Neural cell (in vitro differentiated cells): Measurements from ENCODE around the gene WDR36. TPM values are rescaled to one million over a fixed set of nuclear protein-coding genes. Genes with fewer than 3 reads are reported as not detected.

ENCODE experiments used
- H2AFZ ChIP-seq: fragments of 200-600, 300-800 bp; sonication (generic), shearing (Covaris generic); 2 replicates; pipeline ENCODE4 v1.6.0; 2014; ENCODE audit warnings: low read depth, mild to moderate bottlenecking, antibody characterized with exemption, low read length, moderate library complexity
- H3F3A ChIP-seq: fragments of 200-600 bp; shearing (Covaris generic); 2 replicates; pipeline ENCODE4 v1.6.1; 2016; ENCODE audit warnings: mild to moderate bottlenecking, moderate library complexity, mixed read lengths, antibody characterized with exemption, low read length; ENCODE audit not compliant: insufficient read depth, poor library complexity, severe bottlenecking
- H3K27ac ChIP-seq: fragments of 200-600, 300-800 bp; sonication (generic), shearing (Covaris generic); 2 replicates; pipeline ENCODE4 v1.5.1; 2014; ENCODE audit warnings: mild to moderate bottlenecking, low read length, moderate library complexity
- H3K27me3 ChIP-seq: fragments of 300-800, 200-600 bp; sonication (generic), shearing (Covaris generic); 2 replicates; pipeline ENCODE4 v1.6.0; 2014; ENCODE audit warnings: mild to moderate bottlenecking, low read depth, low read length, moderate library complexity; ENCODE audit not compliant: insufficient read depth
- H3K36me3 ChIP-seq: fragments of 300-800, 200-600 bp; sonication (generic), shearing (Covaris generic); 2 replicates; pipeline ENCODE4 v1.5.1; 2014; ENCODE audit warnings: mild to moderate bottlenecking, antibody characterized with exemption, low read length, moderate library complexity; ENCODE audit not compliant: insufficient read depth
- H3K4me2 ChIP-seq: fragments of 300-800, 200-600 bp; sonication (generic), shearing (Covaris generic); 2 replicates; pipeline ENCODE4 v1.6.0; 2014; ENCODE audit warnings: mild to moderate bottlenecking, low read length
- H3K4me3 ChIP-seq: fragments of 300-800, 200-600 bp; sonication (generic), shearing (Covaris generic); 2 replicates; pipeline ENCODE4 v1.5.1; 2014; ENCODE audit warnings: mild to moderate bottlenecking, low read length, moderate library complexity
- H3K79me2 ChIP-seq: fragments of 200-600 bp; shearing (Covaris generic); replicated peaks from 2 replicates; pipeline ENCODE4 v1.6.0; 2014; ENCODE audit warnings: mild to moderate bottlenecking, low read length, moderate library complexity; ENCODE audit not compliant: insufficient read depth
- H3K9ac ChIP-seq: fragments of 300-800, 200-600 bp; sonication (generic), shearing (Covaris generic); 2 replicates; pipeline ENCODE4 v1.6.1; 2016; ENCODE audit warnings: mild to moderate bottlenecking, low read length, mixed read lengths
- H3K9me2 ChIP-seq: fragments of 200-600 bp; shearing (Covaris generic); 2 replicates; pipeline ENCODE4 v1.6.1; 2016; ENCODE audit warnings: mild to moderate bottlenecking, low read length, mixed read lengths; ENCODE audit not compliant: insufficient read depth
- H3K9me3 ChIP-seq: fragments of 200-600, 300-800 bp; sonication (generic), shearing (Covaris generic); 2 replicates; pipeline ENCODE4 v1.6.1; 2016; ENCODE audit warnings: mild to moderate bottlenecking, mixed run types, low read length, moderate library complexity, mixed read lengths
- H4K20me1 ChIP-seq: fragments of 200-600 bp; shearing (Covaris generic); 2 replicates; pipeline ENCODE4 v1.6.1; 2016; ENCODE audit warnings: mild to moderate bottlenecking, mixed run types; ENCODE audit not compliant: insufficient read depth
- CTCF ChIP-seq: fragments of 450-650 bp; IDR thresholded peaks from 2 replicates; pipeline ENCODE4 v1.5.1; 2014; ENCODE audit warnings: antibody characterized with exemption, mild to moderate bottlenecking, moderate library complexity; ENCODE audit not compliant: poor library complexity, severe bottlenecking
- EP300 ChIP-seq: fragments of 450-650 bp; conservative IDR thresholded peaks from 2 replicates; pipeline ENCODE4 v1.6.1; 2014; ENCODE audit warnings: antibody characterized with exemption, mild to moderate bottlenecking, moderate library complexity; ENCODE audit not compliant: poor library complexity, severe bottlenecking
- EZH2 ChIP-seq: fragments of 200-600, 300-800 bp; shearing (Covaris generic), sonication (generic); IDR thresholded peaks from 2 replicates; pipeline ENCODE4 v1.6.1; 2014; ENCODE audit warnings: antibody characterized with exemption, low read length, borderline replicate concordance, mild to moderate bottlenecking; ENCODE audit not compliant: insufficient read depth, poor library complexity, severe bottlenecking
- MXI1 ChIP-seq: fragments of 450-650 bp; conservative IDR thresholded peaks from 2 replicates; pipeline ENCODE4 v1.6.1; 2014; ENCODE audit warnings: antibody characterized with exemption, mild to moderate bottlenecking; ENCODE audit not compliant: poor library complexity, severe bottlenecking
- POLR2AphosphoS5 ChIP-seq: IDR thresholded peaks from 2 replicates; pipeline ENCODE4 v1.6.1; 2012
- RAD21 ChIP-seq: fragments of 450-650 bp; conservative IDR thresholded peaks from 2 replicates; pipeline ENCODE4 v1.6.1; 2014; ENCODE audit warnings: antibody characterized with exemption, mild to moderate bottlenecking, moderate library complexity
- REST ChIP-seq: IDR thresholded peaks from 2 replicates; pipeline ENCODE4 v1.6.1; 2012; ENCODE audit warnings: borderline replicate concordance
- SMC3 ChIP-seq: fragments of 450-650 bp; conservative IDR thresholded peaks from 2 replicates; pipeline ENCODE4 v1.6.1; 2014; ENCODE audit warnings: antibody characterized with exemption, mild to moderate bottlenecking, moderate library complexity; ENCODE audit not compliant: poor library complexity
- TAF1 ChIP-seq: IDR thresholded peaks from 2 replicates; pipeline ENCODE4 v1.6.1; 2012; ENCODE audit warnings: low read depth
- polyA plus RNA-seq: library from polyadenylated mRNA; depleted of rRNA; stranded (reverse); fragments of >200 nt; gene quantifications from 2 replicates; pipeline ENCODE4 v1.2.3, GENCODE V29; 2014

Gene WDR36
- polyA plus RNA-seq, 1 donor from 2014 or later: 25.8 TPM

- H3K4me2 ChIP-seq: no peak overlapping the region
- H2AFZ ChIP-seq: no peak overlapping the region
- no peaks in the 10 kb centered on the region for H3K9me3 ChIP-seq
- H3K36me3 ChIP-seq: no peaks in the 10 kb centered on the region
- H3K9ac ChIP-seq: no peak overlapping the region
- no peaks in the 10 kb centered on the region for H3K9me2 ChIP-seq
- H4K20me1 ChIP-seq: no peaks in the 10 kb centered on the region
- H3K79me2 ChIP-seq: no peaks in the 10 kb centered on the region
- H3K27me3 ChIP-seq: no peaks in the 10 kb centered on the region
- no peaks in the 10 kb centered on the region for H3F3A ChIP-seq
- TF ChIP-seq EZH2: no peak
- TF ChIP-seq TAF1: no peak
- TF ChIP-seq RAD21: no peak
- no peak for TF ChIP-seq POLR2AphosphoS5
- no peak for TF ChIP-seq MXI1
- no peak for TF ChIP-seq SMC3
- no peak for TF ChIP-seq CTCF
- TF ChIP-seq REST: no peak
- TF ChIP-seq EP300: no peak
- no peak overlapping the region for H3K27ac ChIP-seq
- H3K4me3 ChIP-seq: no peak overlapping the region
These were observed 61.3 kb downstream of the WDR36 start for GRCh38 chr5:111153483-111153882.

GRCh38 chr5:111153945-111154344 lies 61.8 kb downstream of the WDR36 start:
- Histone ChIP-seq H2AFZ (no peak overlapping the region), H3K9ac (no peak overlapping the region), H3K27me3 (no peaks in the 10 kb centered on the region), H3K9me2 (no peaks in the 10 kb centered on the region), H3K27ac (no peak overlapping the region), H3K9me3 (no peaks in the 10 kb centered on the region), H3F3A (no peaks in the 10 kb centered on the region), H4K20me1 (no peaks in the 10 kb centered on the region), H3K36me3 (no peaks in the 10 kb centered on the region), H3K4me3 (no peak overlapping the region), H3K79me2 (no peaks in the 10 kb centered on the region), H3K4me2 (no peak overlapping the region)
- TF ChIP-seq EP300 (no peak), REST (no peak), CTCF (no peak), SMC3 (no peak), TAF1 (no peak), EZH2 (no peak), MXI1 (no peak)
